Activated CD4-positive, alpha-beta T cell treated with anti-CD3 and anti-CD28 coated beads for 36 hours (primary cell): ENCODE results near the gene TBXA2R. TPM values are rescaled to one million over a fixed set of nuclear protein-coding genes. Genes with fewer than 3 reads are reported as not detected.

Source experiments
- ATAC-seq: fragments of 200-7000 bp; cut with Tn5 transposase; one replicate; pipeline ENCODE4 v1.10.0; 2021; ENCODE audit warnings: mild to moderate bottlenecking, moderate library complexity
- CTCF ChIA-PET: fragments of 350-600 bp; sonication (Branson Sonifier 250); formaldehyde crosslinking; loops from one replicate; lab custom pipeline; 2021; ENCODE audit warnings: antibody characterized with exemption; lab: Charles Lee
- POLR2A ChIA-PET: fragments of 350-600 bp; sonication (Branson Sonifier 250); formaldehyde crosslinking; loops from one replicate; lab custom pipeline; 2021; ENCODE audit warnings: antibody characterized with exemption, inconsistent platforms; lab: Charles Lee
- DNase-seq: peaks from one replicate; pipeline ENCODE4 v3.0.0-alpha.2; 2020
- H3K27ac Mint-ChIP-seq: one replicate; pipeline ENCODE4 v1.8.0; 2021; ENCODE audit warnings: mixed read lengths
- H3K27me3 Mint-ChIP-seq: one replicate; pipeline ENCODE4 v1.8.0; 2021; ENCODE audit warnings: mixed read lengths
- H3K36me3 Mint-ChIP-seq: one replicate; pipeline ENCODE4 v1.8.0; 2021; ENCODE audit warnings: low read depth, mixed read lengths
- H3K4me1 Mint-ChIP-seq: one replicate; pipeline ENCODE4 v1.8.0; 2021; ENCODE audit warnings: mixed read lengths
- H3K4me3 Mint-ChIP-seq: one replicate; pipeline ENCODE4 v1.8.0; 2021; ENCODE audit warnings: mild to moderate bottlenecking, moderate library complexity, mixed read lengths
- H3K9me3 Mint-ChIP-seq: one replicate; pipeline ENCODE4 v1.8.0; 2021; ENCODE audit warnings: low read depth, mixed read lengths
- intact Hi-C, 2 experiments: fragments of 100-400 bp; cut with DNase I in 1 of 2; cut with micrococcal nuclease in 1 of 2; formaldehyde crosslinking; loops; one replicate each; pipeline versions ENCODE4 v1.14.2 to v1.15.1; 2022 to 2024; cut with DNase I, micrococcal nuclease
- total RNA-seq, 2 experiments: library from RNA; stranded (reverse); gene quantifications; one replicate each; pipeline ENCODE4 v1.2.3, GENCODE V29; 2021

The TBXA2R gene
- total RNA-seq, 2 experiments from 2014 or later, result 0.64 to 0.72 TPM

- H3K27ac Mint-ChIP-seq, result no peak overlapping the region
- H3K27me3 Mint-ChIP-seq, result no peaks in the 10 kb centered on the region
- H3K4me1 Mint-ChIP-seq, result no peaks in the 10 kb centered on the region
- H3K4me3 Mint-ChIP-seq, result no peak overlapping the region
- H3K9me3 Mint-ChIP-seq, result no peaks in the 10 kb centered on the region
- no peak for DNase-seq
- intact Hi-C loops, result no loop called here
- ChIA-PET POLR2A (no interaction called here), CTCF (interaction anchor here (0.6 kb wide), 1 partner anchor 206 kb away, joined by 4 read pairs; no protein-coding TSS in a partner anchor)
- ATAC-seq, result no peak
- H3K36me3 Mint-ChIP-seq, result no peaks in the 10 kb centered on the region
Measured at GRCh38 chr19:3646336-3647092, 39.8 kb upstream of the TBXA2R start.

GRCh38 chr19:3645726-3646125, 39.1 kb upstream of the TBXA2R start:
- Mint-ChIP-seq H3K27ac (no peak overlapping the region), H3K36me3 (no peaks in the 10 kb centered on the region), H3K27me3 (no peaks in the 10 kb centered on the region), H3K4me3 (no peak overlapping the region), H3K4me1 (no peaks in the 10 kb centered on the region), H3K9me3 (no peaks in the 10 kb centered on the region)
- ChIA-PET POLR2A (no interaction called here), CTCF (no interaction called here)
- no peak for DNase-seq
- ATAC-seq, result no peak
- intact Hi-C loops, result no loop called here

GRCh38 chr19:3645067-3645396, 38.4 kb upstream of the TBXA2R start:
- no peak for ATAC-seq
- POLR2A ChIA-PET, result no interaction called here

GRCh38 chr19:3644351-3645066, 37.8 kb upstream of the TBXA2R start:
- H3K27me3 Mint-ChIP-seq, result no peaks in the 10 kb centered on the region
- no peaks in the 10 kb centered on the region for H3K4me1 Mint-ChIP-seq
- ATAC-seq (no peak), DNase-seq (no peak)
- intact Hi-C loops, result no loop called here
- H3K9me3 Mint-ChIP-seq, result no peaks in the 10 kb centered on the region
- no peak overlapping the region for H3K4me3 Mint-ChIP-seq
- ChIA-PET POLR2A (no interaction called here), CTCF (interaction anchor here (0.6 to 0.7 kb wide), 2 partner anchors 58 to 333 kb away, joined by 3 to 7 read pairs; no protein-coding TSS in a partner anchor)
- no peaks in the 10 kb centered on the region for H3K36me3 Mint-ChIP-seq
- no peak overlapping the region for H3K27ac Mint-ChIP-seq

More at GRCh38 chr19:3645067-3645396, 38.4 kb upstream of the TBXA2R start:
- intact Hi-C loops, result no loop called here
- Mint-ChIP-seq H3K27me3 (no peaks in the 10 kb centered on the region), H3K4me1 (no peaks in the 10 kb centered on the region), H3K4me3 (no peak overlapping the region), H3K36me3 (no peaks in the 10 kb centered on the region), H3K27ac (no peak overlapping the region), H3K9me3 (no peaks in the 10 kb centered on the region)
- CTCF ChIA-PET, result no interaction called here
- DNase-seq, result no peak

GRCh38 chr19:3643674-3644313, 37.1 kb upstream of the TBXA2R start:
- ChIA-PET POLR2A (no interaction called here), CTCF (no interaction called here)
- ATAC-seq (no peak), DNase-seq (no peak)
- Mint-ChIP-seq H3K27me3 (no peaks in the 10 kb centered on the region), H3K4me1 (no peaks in the 10 kb centered on the region), H3K27ac (no peak overlapping the region), H3K36me3 (no peaks in the 10 kb centered on the region), H3K9me3 (no peaks in the 10 kb centered on the region), H3K4me3 (no peak overlapping the region)
- intact Hi-C loops, result no loop called here

GRCh38 chr19:3642987-3643673, 36.5 kb upstream of the TBXA2R start:
- no peaks in the 10 kb centered on the region for H3K9me3 Mint-ChIP-seq
- no peaks in the 10 kb centered on the region for H3K27me3 Mint-ChIP-seq
- H3K27ac Mint-ChIP-seq, result no peak overlapping the region
- no peak overlapping the region for H3K4me3 Mint-ChIP-seq
- intact Hi-C loops, result no loop called here
- ATAC-seq (peak; percentile 55), DNase-seq (peak; percentile 53)
- H3K36me3 Mint-ChIP-seq, result peaks cover 4% of the 10 kb centered on the region
- POLR2A ChIA-PET, result no interaction called here
- H3K4me1 Mint-ChIP-seq, result no peaks in the 10 kb centered on the region
- CTCF ChIA-PET, result interaction anchor here (0.7 kb wide), 1 partner anchor 148 kb away, joined by 4 read pairs; no protein-coding TSS in a partner anchor

- DNase-seq (no peak), ATAC-seq (no peak)
- ChIA-PET POLR2A (no interaction called here), CTCF (interaction anchor here (0.7 kb wide), 1 partner anchor 147 kb away, joined by 4 read pairs; no protein-coding TSS in a partner anchor)
- Mint-ChIP-seq H3K27me3 (no peaks in the 10 kb centered on the region), H3K4me3 (no peak overlapping the region), H3K36me3 (peaks cover 4% of the 10 kb centered on the region), H3K27ac (no peak overlapping the region), H3K9me3 (no peaks in the 10 kb centered on the region), H3K4me1 (no peaks in the 10 kb centered on the region)
- intact Hi-C loops, result no loop called here
Measured at GRCh38 chr19:3642296-3642695, 35.6 kb upstream of the TBXA2R start.

- DNase-seq (no peak), ATAC-seq (no peak)
- ChIA-PET CTCF (no interaction called here), POLR2A (no interaction called here)
- H3K36me3 Mint-ChIP-seq, result peaks cover 4% of the 10 kb centered on the region
- H3K27ac Mint-ChIP-seq, result no peak overlapping the region
- H3K9me3 Mint-ChIP-seq, result no peaks in the 10 kb centered on the region
- no peaks in the 10 kb centered on the region for H3K4me1 Mint-ChIP-seq
- H3K4me3 Mint-ChIP-seq, result no peak overlapping the region
- no peaks in the 10 kb centered on the region for H3K27me3 Mint-ChIP-seq
- intact Hi-C loops, result no loop called here
Measured at GRCh38 chr19:3641515-3642269, 35.0 kb upstream of the TBXA2R start.

GRCh38 chr19:3639479-3639878, 32.8 kb upstream of the TBXA2R start:
- ChIA-PET CTCF (no interaction called here), POLR2A (no interaction called here)
- no peak for DNase-seq
- Mint-ChIP-seq H3K9me3 (no peaks in the 10 kb centered on the region), H3K4me3 (no peak overlapping the region), H3K36me3 (peaks cover 4% of the 10 kb centered on the region), H3K27me3 (no peaks in the 10 kb centered on the region), H3K4me1 (no peaks in the 10 kb centered on the region), H3K27ac (no peak overlapping the region)
- intact Hi-C loops, result no loop called here
- ATAC-seq, result no peak

- CTCF ChIA-PET, result no interaction called here
- intact Hi-C loops, result no loop called here
- POLR2A ChIA-PET, result no interaction called here
- Mint-ChIP-seq H3K4me3 (no peak overlapping the region), H3K27ac (no peak overlapping the region), H3K9me3 (no peaks in the 10 kb centered on the region), H3K36me3 (peaks cover 4% of the 10 kb centered on the region), H3K27me3 (no peaks in the 10 kb centered on the region), H3K4me1 (no peaks in the 10 kb centered on the region)
- DNase-seq (no peak), ATAC-seq (no peak)
Measured at GRCh38 chr19:3638208-3639193, 31.8 kb upstream of the TBXA2R start.
